Common myeloid progenitor, CD34-positive (primary cell): ENCODE data around the gene MMP24OS.

Experiments
- CTCF ChIA-PET: fragments of 350-600 bp; sonication (Branson Sonifier 250); formaldehyde crosslinking; loops from one replicate; lab custom pipeline; 2021; ENCODE audit warnings: antibody characterized with exemption; lab: Charles Lee
- POLR2A ChIA-PET: fragments of 350-600 bp; sonication (Branson Sonifier 250); formaldehyde crosslinking; loops from one replicate; lab custom pipeline; 2021; ENCODE audit warnings: antibody characterized with exemption; lab: Charles Lee
- DNase-seq, 3 donors: peaks; one replicate each; pipeline versions ENCODE4 v3.0.0 to v3.0.0-alpha.2; 2013
- H3K27ac ChIP-seq, 2 experiments: 1 replicate in 1 of 2; 2 replicates in 1 of 2; pipeline ENCODE4 v1.7.0; 2013; ENCODE audit warnings: inconsistent platforms in 2 of 2, low read length in 2 of 2, mild to moderate bottlenecking in 2 of 2, low read depth in 1 of 2, moderate library complexity in 1 of 2; ENCODE audit not compliant: severe bottlenecking in 2 of 2, insufficient read depth in 1 of 2, poor library complexity in 1 of 2
- H3K27me3 ChIP-seq, 5 experiments: replicated peaks in 2 of 5; 1 replicate in 3 of 5; 2 replicates in 2 of 5; pipeline versions ENCODE4 v1.6.1 to v1.7.0; 2013; ENCODE audit warnings: low read length in 4 of 5, mild to moderate bottlenecking in 2 of 5, moderate library complexity in 2 of 5, inconsistent platforms in 1 of 5; ENCODE audit not compliant: insufficient read depth in 5 of 5, control insufficient read depth in 4 of 5
- H3K36me3 ChIP-seq, 4 experiments: 1 replicate in 2 of 4; 2 replicates in 2 of 4; pipeline versions ENCODE4 v1.6.1 to v1.7.0; 2013; ENCODE audit warnings: low read length in 3 of 4, control low read depth in 1 of 4, mild to moderate bottlenecking in 1 of 4; ENCODE audit not compliant: control insufficient read depth in 4 of 4, insufficient read depth in 4 of 4
- H3K4me1 ChIP-seq, 4 experiments: 1 replicate in 3 of 4; 2 replicates in 1 of 4; pipeline versions ENCODE4 v1.6.1 to v1.7.1; 2013; ENCODE audit warnings: low read length in 3 of 4, mild to moderate bottlenecking in 3 of 4, control low read depth in 1 of 4, inconsistent platforms in 1 of 4, moderate library complexity in 1 of 4; ENCODE audit not compliant: control insufficient read depth in 4 of 4, insufficient read depth in 4 of 4; ENCODE audit errors: control extremely low read depth in 1 of 4
- H3K4me3 ChIP-seq, 7 experiments: 1 replicate in 4 of 7; 2 replicates in 3 of 7; pipeline versions ENCODE4 v1.5.1 to v1.7.0; 2013; ENCODE audit warnings: mild to moderate bottlenecking in 7 of 7, low read length in 6 of 7, moderate library complexity in 6 of 7, inconsistent platforms in 2 of 7, low read depth in 2 of 7, control low read depth in 1 of 7; ENCODE audit not compliant: insufficient read depth in 4 of 7, control insufficient read depth in 1 of 7; ENCODE audit errors: extremely low read depth in 1 of 7
- H3K9me3 ChIP-seq, 5 experiments: 1 replicate in 4 of 5; 2 replicates in 1 of 5; pipeline versions ENCODE4 v1.6.1 to v1.7.1; 2013; ENCODE audit warnings: low read length in 4 of 5, mild to moderate bottlenecking in 2 of 5, inconsistent platforms in 1 of 5, low read depth in 1 of 5, moderate library complexity in 1 of 5; ENCODE audit not compliant: control insufficient read depth in 4 of 5, insufficient read depth in 2 of 5; ENCODE audit errors: control extremely low read depth in 1 of 5
- WGBS: methylation state at CpG from one replicate; pipeline ENCODE4 v1.1.5; 2013; ENCODE audit not compliant: insufficient coverage; 5-methylcytosine and 5-hydroxymethylcytosine counted together

The MMP24OS gene

GRCh38 chr20:35251613-35251940 is 26.3 kb downstream of the MMP24OS start:
- H3K27me3 ChIP-seq, result no peaks in the 10 kb centered on the region
- ChIA-PET CTCF (interaction anchor here (1.0 kb wide), 1 partner anchor 378 kb away, joined by 3 read pairs; no protein-coding TSS in a partner anchor), POLR2A (no interaction called here)

GRCh38 chr20:35248641-35249475 is 29.1 kb downstream of the MMP24OS start:
- peaks cover 0 to 8% (median 5%) of the 10 kb centered on the region in 4 experiments for H3K4me1 ChIP-seq
- H3K27ac ChIP-seq, result no peak overlapping the region
- no peak overlapping the region for H3K4me3 ChIP-seq
- no peaks in the 10 kb centered on the region for H3K27me3 ChIP-seq
- no peak for DNase-seq
- H3K36me3 ChIP-seq, result no peaks in the 10 kb centered on the region
- no peaks in the 10 kb centered on the region for H3K9me3 ChIP-seq
- 94% methylated on average over 7 of the region's 9 CpGs for WGBS
- CTCF ChIA-PET, result interaction anchor here (0.7 kb wide), 1 partner anchor 83 kb away, joined by 4 read pairs; no protein-coding TSS in a partner anchor
- POLR2A ChIA-PET, result no interaction called here

More at GRCh38 chr20:35251613-35251940, 26.3 kb downstream of the MMP24OS start:
- Histone ChIP-seq H3K27ac (no peak overlapping the region), H3K36me3 (no peaks in the 10 kb centered on the region), H3K4me1 (peaks cover 0 to 8% (median 5%) of the 10 kb centered on the region in 4 experiments), H3K4me3 (no peak overlapping the region), H3K9me3 (no peaks in the 10 kb centered on the region)
- no peak for DNase-seq
- WGBS, result 100% methylated on average over 2 of the region's 2 CpGs

GRCh38 chr20:35246723-35247122 is 31.2 kb downstream of the MMP24OS start:
- no peaks in the 10 kb centered on the region for H3K27me3 ChIP-seq
- H3K27ac ChIP-seq, result no peak overlapping the region
- DNase-seq, result no peak
- no peaks in the 10 kb centered on the region for H3K9me3 ChIP-seq
- H3K4me1 ChIP-seq, result peaks cover 0 to 8% (median under 1%) of the 10 kb centered on the region in 4 experiments
- 94% methylated on average over 12 of the region's 12 CpGs for WGBS
- ChIA-PET CTCF (no interaction called here), POLR2A (no interaction called here)
- H3K36me3 ChIP-seq, result no peaks in the 10 kb centered on the region
- no peak overlapping the region for H3K4me3 ChIP-seq

- 100% methylated on average over 1 of the region's 2 CpGs for WGBS
- Histone ChIP-seq H3K36me3 (no peaks in the 10 kb centered on the region), H3K27ac (no peak overlapping the region), H3K9me3 (no peaks in the 10 kb centered on the region), H3K4me3 (no peak overlapping the region), H3K4me1 (no peaks in the 10 kb centered on the region), H3K27me3 (no peaks in the 10 kb centered on the region)
- no peak for DNase-seq
- POLR2A ChIA-PET, result no interaction called here
- CTCF ChIA-PET, result no interaction called here
These were observed 33.9 kb downstream of the MMP24OS start for GRCh38 chr20:35243986-35244385.

- no peak for DNase-seq
- WGBS, result 100% methylated on average over 1 of the region's 2 CpGs
- POLR2A ChIA-PET, result no interaction called here
- Histone ChIP-seq H3K27ac (no peak overlapping the region), H3K9me3 (no peaks in the 10 kb centered on the region), H3K36me3 (no peaks in the 10 kb centered on the region), H3K4me3 (no peak overlapping the region), H3K4me1 (peaks cover 0 to 5% (median 3%) of the 10 kb centered on the region in 4 experiments), H3K27me3 (no peaks in the 10 kb centered on the region)
- CTCF ChIA-PET, result no interaction called here
These were observed 34.6 kb downstream of the MMP24OS start for GRCh38 chr20:35243317-35243716.

GRCh38 chr20:35240811-35241293 is 37.1 kb downstream of the MMP24OS start:
- Histone ChIP-seq H3K27me3 (no peaks in the 10 kb centered on the region), H3K9me3 (no peaks in the 10 kb centered on the region), H3K27ac (no peak overlapping the region), H3K36me3 (no peaks in the 10 kb centered on the region), H3K4me1 (peaks cover 0 to 6% (median 4%) of the 10 kb centered on the region in 4 experiments), H3K4me3 (no peak overlapping the region)
- CTCF ChIA-PET, result interaction anchor here (0.5 to 1.3 kb wide), 2 partner anchors 13 to 70 kb away, joined by 3 read pairs; no protein-coding TSS in a partner anchor
- 100% methylated on average over 2 of the region's 2 CpGs for WGBS
- POLR2A ChIA-PET, result no interaction called here
- no peak for DNase-seq
